CD8-positive, alpha-beta memory T cell (primary cell): ENCODE data around the gene EHD1. TPM values are rescaled to one million over a fixed set of nuclear protein-coding genes. Genes with fewer than 3 reads are reported as not detected.

Experiments
- CTCF ChIA-PET: fragments of 350-600 bp; sonication (Branson Sonifier 250); formaldehyde crosslinking; loops from one replicate; lab custom pipeline; 2021; ENCODE audit warnings: antibody characterized with exemption; lab: Charles Lee
- POLR2A ChIA-PET: fragments of 350-600 bp; sonication (Branson Sonifier 250); formaldehyde crosslinking; loops from one replicate; lab custom pipeline; 2021; ENCODE audit warnings: antibody characterized with exemption; lab: Charles Lee
- DNase-seq, 5 donors: peaks; one replicate each; pipeline versions ENCODE4 v3.0.0 to v3.0.0-alpha.2; 2020 to 2022; ENCODE audit warnings: mixed read lengths in 1 of 5
- H3K27ac ChIP-seq: one replicate; pipeline ENCODE4 v1.7.0; 2013; ENCODE audit warnings: low read depth, mild to moderate bottlenecking, low read length, moderate library complexity
- H3K27me3 ChIP-seq: 2 replicates; pipeline ENCODE4 v1.7.0; 2013; ENCODE audit warnings: low read length, mild to moderate bottlenecking; ENCODE audit not compliant: insufficient read depth, poor library complexity, severe bottlenecking
- H3K36me3 ChIP-seq: 2 replicates; pipeline ENCODE4 v1.7.0; 2013; ENCODE audit warnings: mild to moderate bottlenecking, low read length, moderate library complexity; ENCODE audit not compliant: insufficient read depth
- H3K4me1 ChIP-seq: 2 replicates; pipeline ENCODE4 v1.7.0; 2013; ENCODE audit warnings: mild to moderate bottlenecking, low read length, moderate library complexity; ENCODE audit not compliant: insufficient read depth
- H3K4me3 ChIP-seq: 2 replicates; pipeline ENCODE4 v1.7.0; 2013; ENCODE audit warnings: mild to moderate bottlenecking, low read length
- H3K9me3 ChIP-seq: 2 replicates; pipeline ENCODE4 v1.7.0; 2013; ENCODE audit warnings: mild to moderate bottlenecking, low read length
- H3K27ac Mint-ChIP-seq, 8 donors: one replicate each; pipeline ENCODE4 v1.8.0; 2020 to 2021; ENCODE audit warnings: mixed read lengths in 8 of 8, mild to moderate bottlenecking in 6 of 8, inconsistent platforms in 3 of 8, moderate library complexity in 3 of 8
- H3K27me3 Mint-ChIP-seq, 2 donors: one replicate each; pipeline ENCODE4 v1.8.0; 2020 to 2021; ENCODE audit warnings: mixed read lengths in 2 of 2, mild to moderate bottlenecking in 1 of 2, moderate library complexity in 1 of 2
- H3K36me3 Mint-ChIP-seq, 3 donors: one replicate each; pipeline ENCODE4 v1.8.0; 2020 to 2021; ENCODE audit warnings: mixed read lengths in 3 of 3, inconsistent platforms in 1 of 3, mild to moderate bottlenecking in 1 of 3
- H3K4me1 Mint-ChIP-seq, 3 donors: one replicate each; pipeline ENCODE4 v1.8.0; 2020 to 2021; ENCODE audit warnings: mixed read lengths in 3 of 3, inconsistent platforms in 1 of 3, mild to moderate bottlenecking in 1 of 3
- H3K4me3 Mint-ChIP-seq, 7 donors: one replicate each; pipeline ENCODE4 v1.8.0; 2020 to 2021; ENCODE audit warnings: mixed read lengths in 7 of 7, mild to moderate bottlenecking in 6 of 7, moderate library complexity in 4 of 7, inconsistent platforms in 2 of 7
- H3K9me3 Mint-ChIP-seq, 5 donors: one replicate each; pipeline ENCODE4 v1.8.0; 2020 to 2022; ENCODE audit warnings: mixed read lengths in 5 of 5, mild to moderate bottlenecking in 3 of 5, moderate library complexity in 2 of 5, inconsistent platforms in 1 of 5
- polyA plus RNA-seq: library from polyadenylated mRNA; unstranded; fragments of 300-500 nt; fragmentation: Illumina TruSeq; gene quantifications from one replicate; pipeline ENCODE4 v1.2.3, GENCODE V29; 2021
- total RNA-seq, 2 experiments: library from RNA; stranded (reverse); gene quantifications; one replicate each; pipeline ENCODE4 v1.2.3, GENCODE V29; 2021

EHD1 gene
- total and polyA plus RNA-seq, 3 experiments from 2014 or later: 102 to 258 (median 110) TPM

- peaks cover 100% of the 10 kb centered on the region for H3K4me1 ChIP-seq
- ChIA-PET CTCF (interaction anchor here (1.6 to 32.1 kb wide), 4 partner anchors 9 to 114 kb away, joined by 8 to 1256 read pairs (median 186); partner anchors contain the start of genes CDC42BPG, EHD1 and RASGRP2), POLR2A (interaction anchor here (0.5 to 24.3 kb wide), 11 partner anchors 7 to 254 kb away, joined by 3 to 569 read pairs (median 6); partner anchors contain the start of genes EHD1, MEN1, RASGRP2 and SF1)
- H3K27me3 ChIP-seq: no peaks in the 10 kb centered on the region
- peak overlapping the region; percentile 96 to 99 (median 98) for H3K27ac Mint-ChIP-seq
- H3K27me3 Mint-ChIP-seq: peaks cover 0 to 1% of the 10 kb centered on the region in 2 donors
- peak overlapping the region; percentile 68 for H3K27ac ChIP-seq
- peak; percentile 65 to 80 (median 68) for DNase-seq
- peaks cover 15% of the 10 kb centered on the region for H3K36me3 ChIP-seq
- no peaks in the 10 kb centered on the region for H3K9me3 ChIP-seq
- peak overlapping the region; percentile 79 to 92 (median 87) for H3K4me3 Mint-ChIP-seq
- peaks cover 80 to 94% (median 90%) of the 10 kb centered on the region in 3 donors for H3K4me1 Mint-ChIP-seq
- H3K9me3 Mint-ChIP-seq: no peaks in the 10 kb centered on the region
- peak overlapping the region; percentile 47 for H3K4me3 ChIP-seq
- H3K36me3 Mint-ChIP-seq: peaks cover 3 to 65% (median 15%) of the 10 kb centered on the region in 3 donors
These were observed 19.8 kb downstream of the EHD1 start for GRCh38 chr11:64858467-64859263.

- Histone ChIP-seq H3K27ac (peak overlapping the region; percentile 6), H3K9me3 (no peaks in the 10 kb centered on the region), H3K27me3 (no peaks in the 10 kb centered on the region), H3K4me3 (no peak overlapping the region), H3K36me3 (peaks cover 15% of the 10 kb centered on the region), H3K4me1 (peaks cover 100% of the 10 kb centered on the region)
- Mint-ChIP-seq H3K9me3 (no peaks in the 10 kb centered on the region), H3K27me3 (peaks cover 0 to 1% of the 10 kb centered on the region in 2 donors), H3K27ac (peak overlapping the region; percentile 57 to 96 (median 82)), H3K36me3 (peaks cover 3 to 69% (median 15%) of the 10 kb centered on the region in 3 donors), H3K4me3 (peak overlapping the region; percentile 2 to 56 (median 38)), H3K4me1 (peaks cover 82 to 94% (median 90%) of the 10 kb centered on the region in 3 donors)
- POLR2A ChIA-PET: interaction anchor here (14.6 to 24.3 kb wide), 2 partner anchors 8 to 22 kb away, joined by 213 to 569 read pairs; partner anchors contain the start of gene EHD1
- CTCF ChIA-PET: interaction anchor here (4.8 to 32.1 kb wide), 4 partner anchors 6 to 29 kb away, joined by 55 to 1256 read pairs (median 318); partner anchors contain the start of genes CDC42BPG and EHD1
- DNase-seq: no peak
These were observed 20.9 kb downstream of the EHD1 start for GRCh38 chr11:64857485-64857884.

- H3K4me1 Mint-ChIP-seq: peaks cover 84 to 94% (median 91%) of the 10 kb centered on the region in 3 donors
- H3K9me3 Mint-ChIP-seq: no peaks in the 10 kb centered on the region
- Histone ChIP-seq H3K4me3 (no peak overlapping the region), H3K27me3 (no peaks in the 10 kb centered on the region), H3K36me3 (peaks cover 15% of the 10 kb centered on the region), H3K9me3 (no peaks in the 10 kb centered on the region), H3K27ac (no peak overlapping the region), H3K4me1 (peaks cover 100% of the 10 kb centered on the region)
- peaks cover 3 to 77% (median 15%) of the 10 kb centered on the region in 3 donors for H3K36me3 Mint-ChIP-seq
- POLR2A ChIA-PET: interaction anchor here (14.6 to 24.3 kb wide), 2 partner anchors 9 to 22 kb away, joined by 213 to 569 read pairs; partner anchors contain the start of gene EHD1
- peak overlapping the region; percentile 88 to 100 (median 93) for H3K27ac Mint-ChIP-seq
- CTCF ChIA-PET: interaction anchor here (0.6 to 32.1 kb wide), 4 partner anchors 7 to 147 kb away, joined by 3 to 1256 read pairs (median 318); partner anchors contain the start of genes CDC42BPG and EHD1
- peaks cover 0 to 1% of the 10 kb centered on the region in 2 donors for H3K27me3 Mint-ChIP-seq
- DNase-seq: peak in 1 of 5 donors; percentile 56
- H3K4me3 Mint-ChIP-seq: peak overlapping the region; percentile 45 to 78 (median 75)
These were observed 21.8 kb downstream of the EHD1 start for GRCh38 chr11:64856382-64857227.

GRCh38 chr11:64855596-64856304, 22.7 kb downstream of the EHD1 start:
- DNase-seq: no peak
- Mint-ChIP-seq H3K9me3 (no peaks in the 10 kb centered on the region), H3K27ac (peak overlapping the region; percentile 88 to 100 (median 93)), H3K27me3 (peaks cover 0 to 1% of the 10 kb centered on the region in 2 donors), H3K36me3 (peaks cover 3 to 76% (median 15%) of the 10 kb centered on the region in 3 donors), H3K4me3 (peak overlapping the region; percentile 65 to 86 (median 76)), H3K4me1 (peaks cover 85 to 94% (median 91%) of the 10 kb centered on the region in 3 donors)
- ChIA-PET POLR2A (interaction anchor here (14.6 to 24.3 kb wide), 2 partner anchors 10 to 23 kb away, joined by 213 to 569 read pairs; partner anchors contain the start of gene EHD1), CTCF (interaction anchor here (0.8 to 32.1 kb wide), 4 partner anchors 6 to 30 kb away, joined by 3 to 1256 read pairs (median 318); partner anchors contain the start of genes CDC42BPG and EHD1)
- no peaks in the 10 kb centered on the region for H3K27me3 ChIP-seq
- H3K27ac ChIP-seq: peak overlapping the region; percentile 28
- no peak overlapping the region for H3K4me3 ChIP-seq
- H3K36me3 ChIP-seq: peaks cover 15% of the 10 kb centered on the region
- H3K4me1 ChIP-seq: peaks cover 100% of the 10 kb centered on the region
- no peaks in the 10 kb centered on the region for H3K9me3 ChIP-seq

GRCh38 chr11:64854534-64855502, 23.6 kb downstream of the EHD1 start:
- Histone ChIP-seq H3K4me1 (peaks cover 93% of the 10 kb centered on the region), H3K27me3 (no peaks in the 10 kb centered on the region), H3K9me3 (no peaks in the 10 kb centered on the region), H3K27ac (peak overlapping the region; percentile 28), H3K36me3 (peaks cover 15% of the 10 kb centered on the region), H3K4me3 (no peak overlapping the region)
- Mint-ChIP-seq H3K4me3 (peak overlapping the region; percentile 65 to 86 (median 76)), H3K9me3 (no peaks in the 10 kb centered on the region), H3K36me3 (peaks cover 3 to 71% (median 12%) of the 10 kb centered on the region in 3 donors), H3K27ac (peak overlapping the region; percentile 88 to 100 (median 93)), H3K27me3 (no peaks in the 10 kb centered on the region), H3K4me1 (peaks cover 82 to 94% (median 92%) of the 10 kb centered on the region in 3 donors)
- CTCF ChIA-PET: interaction anchor here (0.8 to 32.1 kb wide), 3 partner anchors 8 to 31 kb away, joined by 3 to 1256 read pairs (median 318); partner anchors contain the start of gene EHD1
- peak in 2 of 5 donors; percentile 63 to 69 for DNase-seq
- POLR2A ChIA-PET: interaction anchor here (2.4 to 24.3 kb wide), 3 partner anchors 11 to 33 kb away, joined by 8 to 569 read pairs (median 213); partner anchors contain the start of gene EHD1

- Histone ChIP-seq H3K4me1 (peaks cover 93% of the 10 kb centered on the region), H3K27me3 (no peaks in the 10 kb centered on the region), H3K9me3 (no peaks in the 10 kb centered on the region), H3K27ac (no peak overlapping the region), H3K4me3 (no peak overlapping the region), H3K36me3 (peaks cover 15% of the 10 kb centered on the region)
- Mint-ChIP-seq H3K4me3 (peak overlapping the region in 6 of 7 donors; percentile 27 to 85 (median 52)), H3K9me3 (no peaks in the 10 kb centered on the region), H3K27ac (peak overlapping the region; percentile 33 to 100 (median 94)), H3K27me3 (no peaks in the 10 kb centered on the region), H3K4me1 (peaks cover 82 to 94% (median 92%) of the 10 kb centered on the region in 3 donors), H3K36me3 (peaks cover 3 to 65% (median 9%) of the 10 kb centered on the region in 3 donors)
- ChIA-PET POLR2A (interaction anchor here (2.4 to 24.3 kb wide), 3 partner anchors 12 to 34 kb away, joined by 8 to 569 read pairs (median 213); partner anchors contain the start of gene EHD1), CTCF (interaction anchor here (1.0 to 32.1 kb wide), 3 partner anchors 9 to 32 kb away, joined by 3 to 1256 read pairs (median 318); partner anchors contain the start of genes CDC42BPG and EHD1)
- no peak for DNase-seq
These were observed 24.3 kb downstream of the EHD1 start for GRCh38 chr11:64854157-64854533.
